ENCODE measurements around the gene TESPA1. TPM values are rescaled to one million over a fixed set of nuclear protein-coding genes. Genes with fewer than 3 reads are reported as not detected.
A peak's percentile ranks its signal among the peaks of the same experiment; 100 is the strongest.

TESPA1 gene
- total and polyA plus RNA-seq, 9 of the 15 experiments (the other 6 are each of a cell fraction or from before 2014, with no cell fraction given): 0.72 to 7.1 (median 2.4) TPM

GRCh38 chr12:54959291-54960018 is 25.1 kb downstream of the TESPA1 start:
- no peaks in the 10 kb centered on the region for H4K20me1 ChIP-seq (replicated peaks; ENCODE audit: control insufficient read depth, insufficient read depth, low read length)
- no peaks in the 10 kb centered on the region for H3K27me3 ChIP-seq (ENCODE audit: control insufficient read depth in 2 of 2, insufficient read depth in 2 of 2, low read length in 2 of 2)
- ChIA-PET CTCF (ENCODE audit: low intra/inter-chr PET ratio) (interaction anchor here (0.6 to 3.9 kb wide), 7 partner anchors 35 to 258 kb away, joined by 3 to 45 read pairs (median 4); partner anchors contain the start of gene MUCL1), POLR2A (interaction anchor here (0.6 kb wide), 2 partner anchors 314 to 1028 kb away, joined by 3 to 4 read pairs; no protein-coding TSS in a partner anchor)
- no peaks in the 10 kb centered on the region for H3K36me3 ChIP-seq (ENCODE audit: control insufficient read depth, insufficient read depth, low read length)
- H2AFZ ChIP-seq (ENCODE audit: low read depth, low read length): peak overlapping the region; percentile 78
- FAIRE-seq (peak; percentile 70), ATAC-seq (no peak), DNase-seq (ENCODE audit: extremely low read depth in 1 of 4, low spot score in 3 of 4) (no peak)
- H3K4me2 ChIP-seq (ENCODE audit: insufficient read depth, low read length): 0 out of 2 replicates have a peak overlapping the region, but pooled peaks have one; percentile 35
- H3K79me2 ChIP-seq (ENCODE audit: control insufficient read depth, insufficient read depth, low read length): no peaks in the 10 kb centered on the region
- no peak overlapping the region for H3K27ac ChIP-seq (ENCODE audit: extremely low read depth, low read depth, low read length)
- H3K9ac ChIP-seq (ENCODE audit: insufficient read depth in 1 of 2, low read depth in 2 of 2, low read length in 2 of 2): no peak overlapping the region
- intact Hi-C loops (cut with micrococcal nuclease): loop anchor here (2.0 to 10.0 kb wide), 4 partner anchors 201 to 355 kb away; no protein-coding TSS in a partner anchor
- in situ Hi-C loops (cut with MboI): loop anchor here (5.0 kb wide), 2 partner anchors 112 to 212 kb away; no protein-coding TSS in a partner anchor
- BruUV-seq (replicated peaks): no TSS peak
- 0 out of 5 replicates have a peak, but pooled peaks cover 0 to 2% of the 10 kb centered on the region in 2 experiments for H3K4me1 ChIP-seq (replicated peaks in 1 of 2; ENCODE audit: control insufficient read depth in 2 of 2, insufficient read depth in 2 of 2, low read length in 2 of 2)
- H3K4me3 ChIP-seq: no peak overlapping the region
- 19% methylated on average over 10 of the region's 10 CpGs for WGBS (ENCODE audit: insufficient coverage, low coverage, missing lambda C conversion rate)
- no peaks in the 10 kb centered on the region for H3K9me1 ChIP-seq (ENCODE audit: control insufficient read depth, insufficient read depth, low read length)
- H3K9me3 ChIP-seq (replicated peaks; ENCODE audit: control insufficient read depth, insufficient read depth, low read depth, low read length): no peaks in the 10 kb centered on the region
- TF ChIP-seq, protein P1, sequence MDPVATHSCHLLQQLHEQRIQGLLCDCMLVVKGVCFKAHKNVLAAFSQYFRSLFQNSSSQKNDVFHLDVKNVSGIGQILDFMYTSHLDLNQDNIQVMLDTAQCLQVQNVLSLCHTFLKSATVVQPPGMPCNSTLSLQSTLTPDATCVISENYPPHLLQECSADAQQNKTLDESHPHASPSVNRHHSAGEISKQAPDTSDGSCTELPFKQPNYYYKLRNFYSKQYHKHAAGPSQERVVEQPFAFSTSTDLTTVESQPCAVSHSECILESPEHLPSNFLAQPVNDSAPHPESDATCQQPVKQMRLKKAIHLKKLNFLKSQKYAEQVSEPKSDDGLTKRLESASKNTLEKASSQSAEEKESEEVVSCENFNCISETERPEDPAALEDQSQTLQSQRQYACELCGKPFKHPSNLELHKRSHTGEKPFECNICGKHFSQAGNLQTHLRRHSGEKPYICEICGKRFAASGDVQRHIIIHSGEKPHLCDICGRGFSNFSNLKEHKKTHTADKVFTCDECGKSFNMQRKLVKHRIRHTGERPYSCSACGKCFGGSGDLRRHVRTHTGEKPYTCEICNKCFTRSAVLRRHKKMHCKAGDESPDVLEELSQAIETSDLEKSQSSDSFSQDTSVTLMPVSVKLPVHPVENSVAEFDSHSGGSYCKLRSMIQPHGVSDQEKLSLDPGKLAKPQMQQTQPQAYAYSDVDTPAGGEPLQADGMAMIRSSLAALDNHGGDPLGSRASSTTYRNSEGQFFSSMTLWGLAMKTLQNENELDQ (CRISPR knock-in tag; IDR thresholded peaks at IDR 0.05; ENCODE audit: borderline replicate concordance): no peak
- TF ChIP-seq BRCA1 (IDR thresholded peaks at IDR 0.05) (no peak), BRCA1 (CRISPR knock-in tag; IDR thresholded peaks at IDR 0.05) (no peak), SMARCA5 (IDR thresholded peaks at IDR 0.05) (no peak), YY1 (IDR thresholded peaks at IDR 0.05; ENCODE audit: borderline replicate concordance in 1 of 3, control insufficient read depth in 1 of 3, extremely low read depth in 1 of 3, insufficient read depth in 3 of 3, insufficient read length in 1 of 3, insufficient replicate concordance in 2 of 3, low read depth in 1 of 3, low read length in 2 of 3) (peak in 1 of 3 experiments; percentile 35), GABPA (tag; conservative IDR thresholded peaks at IDR 0.05; ENCODE audit: low read depth) (peak; percentile 28; the same call in 1 of the 2 replicates), XRCC4 (IDR thresholded peaks at IDR 0.05; ENCODE audit: extremely low read depth, insufficient read depth, insufficient read length) (no peak), ARID1B (IDR thresholded peaks at IDR 0.05) (no peak), MED1 (CRISPR knock-in tag; IDR thresholded peaks at IDR 0.05; ENCODE audit: borderline replicate concordance) (no peak), BRD4 (IDR thresholded peaks at IDR 0.05) (no peak), POLR3G (IDR thresholded peaks at IDR 0.05; ENCODE audit: extremely low read depth, insufficient read length, insufficient replicate concordance) (no peak), PHTF2 (CRISPR knock-in tag; IDR thresholded peaks at IDR 0.05) (no peak), NCOA2 (IDR thresholded peaks at IDR 0.05; ENCODE audit: partially characterized antibody in 2 of 2) (no peak)
- TF ChIP-seq, protein P2, sequence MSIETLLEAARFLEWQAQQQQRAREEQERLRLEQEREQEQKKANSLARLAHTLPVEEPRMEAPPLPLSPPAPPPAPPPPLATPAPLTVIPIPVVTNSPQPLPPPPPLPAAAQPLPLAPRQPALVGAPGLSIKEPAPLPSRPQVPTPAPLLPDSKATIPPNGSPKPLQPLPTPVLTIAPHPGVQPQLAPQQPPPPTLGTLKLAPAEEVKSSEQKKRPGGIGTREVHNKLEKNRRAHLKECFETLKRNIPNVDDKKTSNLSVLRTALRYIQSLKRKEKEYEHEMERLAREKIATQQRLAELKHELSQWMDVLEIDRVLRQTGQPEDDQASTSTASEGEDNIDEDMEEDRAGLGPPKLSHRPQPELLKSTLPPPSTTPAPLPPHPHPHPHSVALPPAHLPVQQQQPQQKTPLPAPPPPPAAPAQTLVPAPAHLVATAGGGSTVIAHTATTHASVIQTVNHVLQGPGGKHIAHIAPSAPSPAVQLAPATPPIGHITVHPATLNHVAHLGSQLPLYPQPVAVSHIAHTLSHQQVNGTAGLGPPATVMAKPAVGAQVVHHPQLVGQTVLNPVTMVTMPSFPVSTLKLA (conservative IDR thresholded peaks at IDR 0.05): no peak
- TF ChIP-seq, protein P3, sequence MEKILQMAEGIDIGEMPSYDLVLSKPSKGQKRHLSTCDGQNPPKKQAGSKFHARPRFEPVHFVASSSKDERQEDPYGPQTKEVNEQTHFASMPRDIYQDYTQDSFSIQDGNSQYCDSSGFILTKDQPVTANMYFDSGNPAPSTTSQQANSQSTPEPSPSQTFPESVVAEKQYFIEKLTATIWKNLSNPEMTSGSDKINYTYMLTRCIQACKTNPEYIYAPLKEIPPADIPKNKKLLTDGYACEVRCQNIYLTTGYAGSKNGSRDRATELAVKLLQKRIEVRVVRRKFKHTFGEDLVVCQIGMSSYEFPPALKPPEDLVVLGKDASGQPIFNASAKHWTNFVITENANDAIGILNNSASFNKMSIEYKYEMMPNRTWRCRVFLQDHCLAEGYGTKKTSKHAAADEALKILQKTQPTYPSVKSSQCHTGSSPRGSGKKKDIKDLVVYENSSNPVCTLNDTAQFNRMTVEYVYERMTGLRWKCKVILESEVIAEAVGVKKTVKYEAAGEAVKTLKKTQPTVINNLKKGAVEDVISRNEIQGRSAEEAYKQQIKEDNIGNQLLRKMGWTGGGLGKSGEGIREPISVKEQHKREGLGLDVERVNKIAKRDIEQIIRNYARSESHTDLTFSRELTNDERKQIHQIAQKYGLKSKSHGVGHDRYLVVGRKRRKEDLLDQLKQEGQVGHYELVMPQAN (IDR thresholded peaks at IDR 0.05; ENCODE audit: borderline replicate concordance): no peak
